GM18520 (cell line): ENCODE data around the gene GDF2.

ENCODE experiments used
- ATAC-seq: cut with Tn5 transposase; IDR thresholded peaks from one replicate; pipeline ENCODE4 v1.9.1; 2021; ENCODE audit not compliant: unreplicated experiment

GDF2 gene

DNA sequence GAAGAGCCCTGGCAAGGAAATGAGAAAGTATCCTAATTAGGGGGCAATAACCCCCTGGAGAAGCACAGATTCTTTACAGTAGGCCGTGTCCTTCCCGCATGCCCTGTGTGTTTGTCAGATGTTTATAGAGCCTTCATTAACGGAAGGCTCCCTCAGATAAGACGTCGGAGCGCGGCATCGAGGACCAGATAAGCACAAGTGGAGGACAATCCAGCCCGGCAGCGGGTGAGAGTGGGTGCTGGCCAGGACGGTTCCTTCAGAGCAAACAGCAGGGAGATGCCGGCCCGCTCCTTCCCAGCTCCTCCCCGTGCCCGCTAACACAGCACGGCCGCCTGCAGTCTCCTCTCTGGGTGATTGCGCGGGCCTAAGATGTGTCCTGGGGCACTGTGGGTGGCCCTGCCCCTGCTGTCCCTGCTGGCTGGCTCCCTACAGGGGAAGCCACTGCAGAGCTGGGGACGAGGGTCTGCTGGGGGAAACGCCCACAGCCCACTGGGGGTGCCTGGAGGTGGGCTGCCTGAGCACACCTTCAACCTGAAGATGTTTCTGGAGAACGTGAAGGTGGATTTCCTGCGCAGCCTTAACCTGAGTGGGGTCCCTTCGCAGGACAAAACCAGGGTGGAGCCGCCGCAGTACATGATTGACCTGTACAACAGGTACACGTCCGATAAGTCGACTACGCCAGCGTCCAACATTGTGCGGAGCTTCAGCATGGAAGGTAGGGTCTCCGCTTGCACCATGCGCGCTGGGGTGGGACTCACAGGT lies at the start of gene GDF2:
Gene GDF2, plus strand, starts transcription at position 155 of the 762 bp plus-strand sequence. Its CDS starts 215 bp downstream, at position 370.
- no peak for ATAC-seq

DNA sequence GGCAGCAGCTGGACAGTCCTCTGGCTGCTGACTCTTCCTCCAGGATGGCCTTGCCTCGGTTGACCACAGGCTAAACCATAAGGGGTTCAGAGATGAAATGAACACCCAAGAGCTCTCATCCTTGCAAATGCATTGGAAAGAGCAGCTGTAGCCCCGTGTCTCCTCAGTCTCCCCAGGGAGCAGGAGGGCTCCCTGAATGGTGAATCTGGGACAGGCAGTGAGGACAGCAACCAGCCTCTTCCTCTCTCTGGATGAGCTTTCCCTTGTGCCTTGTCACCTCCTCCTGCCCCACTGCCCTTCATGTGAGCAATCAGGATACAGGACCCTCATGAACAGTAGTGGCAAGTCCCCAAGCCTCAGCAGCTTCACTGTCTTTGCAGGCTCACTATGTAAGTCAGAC lies 46.2 kb upstream of the GDF2 start:
- ATAC-seq: no peak

- ATAC-seq: no peak
Measured at GRCh38 chr10:47276576-47277351, 45.5 kb upstream of the GDF2 start.

GRCh38 chr10:47277352-47278151 lies 44.7 kb upstream of the GDF2 start:
- ATAC-seq: no peak

GRCh38 chr10:47278152-47278473 lies 44.1 kb upstream of the GDF2 start:
- ATAC-seq: no peak

GRCh38 chr10:47278720-47279119 lies 43.5 kb upstream of the GDF2 start:
- ATAC-seq: no peak

GRCh38 chr10:47279276-47279675 lies 43.0 kb upstream of the GDF2 start:
- ATAC-seq: no peak

GRCh38 chr10:47282005-47282656 lies 40.1 kb upstream of the GDF2 start:
- ATAC-seq: no peak

DNA sequence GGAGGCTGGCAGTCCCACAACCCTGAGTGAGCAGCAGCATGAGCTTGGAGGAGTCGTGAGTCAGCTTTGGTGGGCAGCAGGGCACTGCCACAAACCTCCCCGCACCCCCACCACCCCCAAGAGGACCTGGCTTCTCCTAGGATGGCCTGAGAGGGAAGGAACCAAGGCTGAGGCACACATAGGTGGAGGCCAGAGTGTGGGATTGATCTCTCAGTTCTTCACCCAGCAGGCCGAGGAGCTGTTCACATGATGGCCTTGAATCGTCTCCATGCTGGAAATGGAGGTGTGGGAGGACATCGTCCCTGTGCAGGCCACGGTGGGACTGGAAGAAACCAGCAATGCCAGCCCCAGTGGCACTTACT lies 39.6 kb upstream of the GDF2 start:
- ATAC-seq: no peak

DNA sequence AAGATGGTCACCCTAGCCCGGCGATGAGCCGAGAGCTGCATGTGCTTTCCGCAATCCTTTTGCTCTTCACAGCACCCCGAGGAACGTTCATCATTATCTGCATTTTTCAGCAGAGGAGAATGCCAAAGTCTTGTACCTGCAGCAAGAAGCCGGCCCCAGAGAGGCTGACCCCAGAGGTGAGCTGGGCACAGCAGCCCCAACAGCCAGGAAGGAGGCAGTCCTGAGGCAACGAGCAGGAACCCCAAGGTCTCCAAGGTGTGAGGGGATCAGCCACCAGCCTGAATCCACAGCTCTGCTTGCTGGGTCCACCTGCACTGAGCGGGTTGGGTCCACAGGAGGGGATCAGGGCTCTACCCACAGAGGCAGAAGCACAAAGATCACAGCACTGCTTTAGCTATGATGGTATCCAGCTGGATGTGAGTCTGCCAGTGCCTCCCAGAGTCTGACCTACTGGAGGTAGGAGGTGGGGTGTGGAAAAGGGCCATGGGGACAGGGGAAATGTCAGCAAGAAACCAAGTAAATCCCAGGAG lies 39.1 kb upstream of the GDF2 start:
- ATAC-seq: no peak

- no peak for ATAC-seq
Measured at GRCh38 chr10:47283848-47284247, 38.4 kb upstream of the GDF2 start.

- ATAC-seq: no peak
Measured at GRCh38 chr10:47285381-47286115, 36.7 kb upstream of the GDF2 start.

DNA sequence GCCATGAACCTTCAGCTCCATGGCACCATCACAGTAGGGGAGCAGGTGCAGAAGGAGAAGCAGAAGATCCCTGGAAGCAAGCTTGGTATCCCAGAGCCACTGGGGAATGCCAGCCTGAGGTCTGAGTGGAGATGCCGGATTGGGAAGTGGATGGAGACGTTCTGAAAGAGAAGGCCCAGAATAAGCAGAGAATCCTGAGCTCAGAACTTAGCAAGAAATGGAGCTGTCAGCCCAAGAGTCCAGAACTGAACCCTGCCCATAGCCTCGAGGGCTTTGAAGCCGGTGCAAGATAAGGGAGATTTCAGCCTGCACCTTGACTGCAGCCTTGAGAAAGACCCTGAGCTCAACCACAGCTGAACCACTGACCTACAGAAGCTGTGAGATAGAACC lies 36.1 kb upstream of the GDF2 start:
- ATAC-seq: no peak

DNA sequence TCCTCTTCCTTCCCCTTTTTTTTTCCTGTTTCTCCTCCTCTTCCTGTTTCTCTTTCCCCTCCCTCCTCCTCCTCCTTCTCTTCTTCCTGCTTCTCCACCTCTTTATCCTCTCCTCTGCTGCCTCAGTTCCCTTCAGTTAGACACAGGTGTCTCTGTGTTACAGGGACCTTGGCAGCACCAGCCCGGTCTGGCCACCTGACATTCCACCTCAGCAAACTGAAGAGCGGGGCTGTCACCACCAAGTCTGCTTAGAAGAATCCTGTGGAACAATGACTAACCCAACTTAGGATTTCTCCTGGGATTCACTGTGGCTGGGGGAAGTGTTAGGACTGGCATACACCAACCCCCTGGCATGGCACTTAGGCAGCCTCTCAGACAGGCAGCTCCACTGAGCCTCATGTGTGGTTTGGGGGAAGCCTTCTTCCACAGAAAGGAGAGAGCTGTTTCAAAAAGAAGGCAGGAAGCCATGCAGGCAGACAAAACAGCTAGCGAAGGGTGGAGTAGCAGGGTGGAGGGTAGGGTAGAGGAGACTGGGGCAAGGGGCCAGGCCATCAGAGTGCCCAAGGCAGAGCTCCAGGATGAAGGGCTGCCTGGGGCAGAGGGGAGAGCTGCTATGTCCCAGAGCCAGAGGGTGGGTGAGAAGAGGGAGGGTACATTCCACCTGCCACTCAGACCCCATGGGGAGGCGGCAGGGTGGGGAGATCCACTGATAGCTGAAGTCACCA lies 35.5 kb upstream of the GDF2 start:
- no peak for ATAC-seq

- ATAC-seq: no peak
Measured at GRCh38 chr10:47287365-47287802, 34.9 kb upstream of the GDF2 start.

- no peak for ATAC-seq
Measured at GRCh38 chr10:47287805-47288204, 34.4 kb upstream of the GDF2 start.

GRCh38 chr10:47288236-47288635 lies 34.0 kb upstream of the GDF2 start:
- ATAC-seq: no peak

DNA sequence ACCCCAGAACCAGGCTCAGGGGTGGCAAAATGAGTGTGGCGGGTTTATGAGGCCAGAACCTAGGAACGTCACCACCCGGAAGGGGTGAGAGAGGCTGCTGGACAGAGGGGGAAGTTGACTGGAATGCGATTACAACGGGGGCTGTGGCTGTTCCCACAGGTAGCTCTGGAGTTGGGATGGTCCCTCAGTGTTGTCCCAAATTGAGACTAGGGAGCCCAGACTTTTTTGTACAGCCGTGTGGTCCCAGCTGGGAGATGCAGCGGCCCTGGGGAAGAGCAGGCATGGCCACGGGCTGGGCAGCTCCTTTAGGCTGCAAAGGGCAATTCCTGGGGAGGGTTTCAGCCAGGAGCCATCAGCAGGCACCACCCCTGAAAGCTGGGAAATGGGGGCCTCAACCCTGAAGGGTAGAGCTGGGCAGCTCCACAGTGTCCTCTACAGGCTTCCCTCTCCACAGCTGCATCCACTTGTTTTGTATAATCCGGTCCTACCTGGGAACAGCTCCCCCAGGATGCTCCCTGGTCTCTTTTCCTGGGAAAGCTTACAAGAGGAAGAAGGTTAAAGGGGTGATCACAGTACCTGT lies 33.2 kb upstream of the GDF2 start:
- ATAC-seq: no peak

- ATAC-seq: no peak
Measured at GRCh38 chr10:47289921-47290320, 32.3 kb upstream of the GDF2 start.
